Activated T-cell treated with anti-CD3 and anti-CD28 coated beads for 48 hours (primary cell): ENCODE measurements around the gene GRM1.

Experiments used
- DNase-seq: peaks from one replicate; pipeline ENCODE4 v3.0.0-alpha.2; 2020; ENCODE audit warnings: low read depth

GRM1 gene

GRCh38 chr6:146388736-146389364 is 360.0 kb downstream of the GRM1 start:
- DNase-seq: no peak

GRCh38 chr6:146389740-146390139 is 360.9 kb downstream of the GRM1 start:
- no peak for DNase-seq

- no peak for DNase-seq
Observed at GRCh38 chr6:146397638-146398037, 368.8 kb downstream of the GRM1 start.

GRCh38 chr6:146402476-146402875 is 373.6 kb downstream of the GRM1 start:
- no peak for DNase-seq

- no peak for DNase-seq
Observed at GRCh38 chr6:146408583-146408982, 379.7 kb downstream of the GRM1 start.

GRCh38 chr6:146410851-146411595 is 382.2 kb downstream of the GRM1 start:
- no peak for DNase-seq

GRCh38 chr6:146419576-146419975 is 390.7 kb downstream of the GRM1 start:
- DNase-seq: no peak

GRCh38 chr6:146420255-146420654 is 391.4 kb downstream of the GRM1 start:
- DNase-seq: no peak

- DNase-seq: no peak
Observed at GRCh38 chr6:146422789-146423375, 394.0 kb downstream of the GRM1 start.

- DNase-seq: no peak
Observed at GRCh38 chr6:146423452-146423851, 394.6 kb downstream of the GRM1 start.

GRCh38 chr6:146426516-146426915 is 397.7 kb downstream of the GRM1 start:
- DNase-seq: no peak

GRCh38 chr6:146429831-146430230 is 401.0 kb downstream of the GRM1 start:
- DNase-seq: no peak

- DNase-seq: no peak
Observed at GRCh38 chr6:146433881-146434731, 405.2 kb downstream of the GRM1 start.

- DNase-seq: no peak
Observed at GRCh38 chr6:146434732-146435390, 406.0 kb downstream of the GRM1 start.

GRCh38 chr6:146441907-146442306 is 413.0 kb downstream of the GRM1 start:
- DNase-seq: no peak

- no peak for DNase-seq
Observed at GRCh38 chr6:146444189-146444588, 415.3 kb downstream of the GRM1 start.

GRCh38 chr6:146445233-146445632 is 416.4 kb downstream of the GRM1 start:
- no peak for DNase-seq

GRCh38 chr6:146456886-146457285 is 428.0 kb downstream of the GRM1 start:
- DNase-seq: no peak

GRCh38 chr6:146460941-146461340 is 432.1 kb downstream of the GRM1 start:
- no peak for DNase-seq

GRCh38 chr6:146470091-146470770 is 441.4 kb downstream of the GRM1 start:
- DNase-seq: no peak

- no peak for DNase-seq
Observed at GRCh38 chr6:146472918-146473317, 444.1 kb downstream of the GRM1 start.
